PC-3 (cell line): Measurements from ENCODE around the gene PCNX3. TPM values are rescaled to one million over a fixed set of nuclear protein-coding genes. Genes with fewer than 3 reads are reported as not detected.

ENCODE experiments used
- ATAC-seq: fragments of 200-7000 bp; cut with Tn5 transposase; 2 replicates; pipeline ENCODE4 v1.9.1; 2020; ENCODE audit warnings: mild to moderate bottlenecking, moderate library complexity
- BruUV-seq: library from RNA; stranded (reverse); fragments of 400-500 nt; replicated peaks from 2 replicates; lab custom pipeline; 2021; lab: Mats Ljungman, UMichigan
- CTCF ChIA-PET: fragments of 300-600 bp; sonication (Branson Sonifier 250); formaldehyde crosslinking; loops from one replicate; lab custom pipeline; 2022; ENCODE audit warnings: antibody characterized with exemption; lab: Charles Lee
- POLR2A ChIA-PET: fragments of 300-600 bp; sonication (Branson Sonifier 250); formaldehyde crosslinking; loops from one replicate; lab custom pipeline; 2022; ENCODE audit warnings: antibody characterized with exemption; ENCODE audit not compliant: unreplicated experiment; lab: Charles Lee
- DNase-seq: peaks from one replicate; pipeline ENCODE4 v3.0.0-alpha.2; 2015
- H2AFZ ChIP-seq: fragments of 300-600 bp; sonication (generic); 2 replicates; pipeline ENCODE4 v1.6.0; 2016; ENCODE audit warnings: antibody characterized with exemption, low read length
- H3F3A ChIP-seq: fragments of 300-600 bp; sonication (generic); one replicate; pipeline ENCODE4 v1.6.0; 2017; ENCODE audit warnings: antibody characterized with exemption, low read length, control low read depth, mild to moderate bottlenecking; ENCODE audit not compliant: unreplicated experiment
- H3K27ac ChIP-seq: fragments of 300-600 bp; sonication (generic); 2 replicates; pipeline ENCODE4 v1.5.1; 2016; ENCODE audit warnings: mild to moderate bottlenecking, low read length
- H3K27me3 ChIP-seq: fragments of 300-600 bp; sonication (generic); 2 replicates; pipeline ENCODE4 v1.6.1; 2016; ENCODE audit warnings: low read length, mixed read lengths
- H3K36me3 ChIP-seq: fragments of 300-600 bp; sonication (generic); 2 replicates; pipeline ENCODE4 v1.6.1; 2016; ENCODE audit warnings: low read depth, mixed run types, low read length, mixed read lengths
- H3K4me1 ChIP-seq: fragments of 300-600 bp; sonication (generic); 2 replicates; pipeline ENCODE4 v1.5.1; 2016; ENCODE audit warnings: low read length; ENCODE audit not compliant: insufficient read depth
- H3K4me2 ChIP-seq: fragments of 300-600 bp; sonication (generic); 2 replicates; pipeline ENCODE4 v1.6.0; 2016; ENCODE audit warnings: low read length
- H3K4me3 ChIP-seq: fragments of 300-600 bp; sonication (generic); 2 replicates; pipeline ENCODE4 v1.5.1; 2016; ENCODE audit warnings: mild to moderate bottlenecking, low read length, mixed read lengths
- H3K79me2 ChIP-seq: fragments of 300-600 bp; sonication (generic); 2 replicates; pipeline ENCODE4 v1.6.1; 2017; ENCODE audit warnings: low read length, mixed read lengths
- H3K9ac ChIP-seq: fragments of 300-600 bp; sonication (generic); 2 replicates; pipeline ENCODE4 v1.6.0; 2016; ENCODE audit warnings: mild to moderate bottlenecking, low read length
- H3K9me2 ChIP-seq: fragments of 300-600 bp; sonication (generic); replicated peaks from 2 replicates; pipeline ENCODE4 v1.6.1; 2016; ENCODE audit warnings: mixed run types, low read length, mixed read lengths
- H3K9me3 ChIP-seq: fragments of 300-600 bp; sonication (generic); 2 replicates; pipeline ENCODE4 v1.6.1; 2016; ENCODE audit warnings: low read length, mixed read lengths
- H4K20me1 ChIP-seq: fragments of 300-600 bp; sonication (generic); 2 replicates; pipeline ENCODE4 v1.6.1; 2016; ENCODE audit warnings: low read length, mixed read lengths
- EZH2 ChIP-seq: fragments of 300-600 bp; sonication (generic); IDR thresholded peaks from one replicate; pipeline ENCODE4 v1.6.1; 2017; ENCODE audit warnings: antibody characterized with exemption, mild to moderate bottlenecking, low read length; ENCODE audit not compliant: unreplicated experiment
- EZH2phosphoT487 ChIP-seq: fragments of 300-600 bp; sonication (generic); IDR thresholded peaks from 2 replicates; pipeline ENCODE4 v1.6.1; 2018; ENCODE audit warnings: mild to moderate bottlenecking, antibody characterized with exemption, low read length, borderline replicate concordance
- intact Hi-C: fragments of 100-400 bp; cut with micrococcal nuclease; formaldehyde crosslinking; loops from 2 replicates; pipeline ENCODE4 v1.9.0; 2023
- total RNA-seq: library from RNA; depleted of rRNA; stranded (reverse); fragments of >200 nt; gene quantifications from 2 replicates; pipeline ENCODE4 v1.2.3, GENCODE V29; 2014
- TF ChIP-seq, protein P1 (sequence below): fragments of 300-600 bp; sonication (generic); conservative IDR thresholded peaks from 2 replicates; pipeline ENCODE4 v1.5.1; 2017; ENCODE audit warnings: antibody characterized with exemption, low read depth, mild to moderate bottlenecking, low read length

PCNX3 gene
- total RNA-seq, 1 experiment from 2014 or later, result 53.6 TPM

GRCh38 chr11:65657426-65657825 is 41.9 kb downstream of the PCNX3 start:
- Histone ChIP-seq H3K27me3 (no peaks in the 10 kb centered on the region), H3K4me1 (peaks cover 24% of the 10 kb centered on the region), H3K27ac (no peak overlapping the region), H3K4me3 (no peak overlapping the region), H3K36me3 (peaks cover 46% of the 10 kb centered on the region), H3K9ac (no peak overlapping the region), H4K20me1 (peaks cover 11% of the 10 kb centered on the region; the same call in 1 of the 2 replicates), H3K4me2 (no peak overlapping the region), H3K79me2 (peaks cover 30% of the 10 kb centered on the region), H3F3A (no peaks in the 10 kb centered on the region), H3K9me3 (no peaks in the 10 kb centered on the region), H3K9me2 (no peaks in the 10 kb centered on the region), H2AFZ (no peak overlapping the region)
- TF ChIP-seq EZH2 (no peak), EZH2phosphoT487 (no peak)
- TF ChIP-seq, protein P1, sequence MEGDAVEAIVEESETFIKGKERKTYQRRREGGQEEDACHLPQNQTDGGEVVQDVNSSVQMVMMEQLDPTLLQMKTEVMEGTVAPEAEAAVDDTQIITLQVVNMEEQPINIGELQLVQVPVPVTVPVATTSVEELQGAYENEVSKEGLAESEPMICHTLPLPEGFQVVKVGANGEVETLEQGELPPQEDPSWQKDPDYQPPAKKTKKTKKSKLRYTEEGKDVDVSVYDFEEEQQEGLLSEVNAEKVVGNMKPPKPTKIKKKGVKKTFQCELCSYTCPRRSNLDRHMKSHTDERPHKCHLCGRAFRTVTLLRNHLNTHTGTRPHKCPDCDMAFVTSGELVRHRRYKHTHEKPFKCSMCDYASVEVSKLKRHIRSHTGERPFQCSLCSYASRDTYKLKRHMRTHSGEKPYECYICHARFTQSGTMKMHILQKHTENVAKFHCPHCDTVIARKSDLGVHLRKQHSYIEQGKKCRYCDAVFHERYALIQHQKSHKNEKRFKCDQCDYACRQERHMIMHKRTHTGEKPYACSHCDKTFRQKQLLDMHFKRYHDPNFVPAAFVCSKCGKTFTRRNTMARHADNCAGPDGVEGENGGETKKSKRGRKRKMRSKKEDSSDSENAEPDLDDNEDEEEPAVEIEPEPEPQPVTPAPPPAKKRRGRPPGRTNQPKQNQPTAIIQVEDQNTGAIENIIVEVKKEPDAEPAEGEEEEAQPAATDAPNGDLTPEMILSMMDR, result no peak
- POLR2A ChIA-PET, result no interaction called here
- BruUV-seq, result no TSS peak
- CTCF ChIA-PET, result no interaction called here
- DNase-seq, result no peak
- no peak for ATAC-seq
- intact Hi-C loops, result no loop called here

DNA sequence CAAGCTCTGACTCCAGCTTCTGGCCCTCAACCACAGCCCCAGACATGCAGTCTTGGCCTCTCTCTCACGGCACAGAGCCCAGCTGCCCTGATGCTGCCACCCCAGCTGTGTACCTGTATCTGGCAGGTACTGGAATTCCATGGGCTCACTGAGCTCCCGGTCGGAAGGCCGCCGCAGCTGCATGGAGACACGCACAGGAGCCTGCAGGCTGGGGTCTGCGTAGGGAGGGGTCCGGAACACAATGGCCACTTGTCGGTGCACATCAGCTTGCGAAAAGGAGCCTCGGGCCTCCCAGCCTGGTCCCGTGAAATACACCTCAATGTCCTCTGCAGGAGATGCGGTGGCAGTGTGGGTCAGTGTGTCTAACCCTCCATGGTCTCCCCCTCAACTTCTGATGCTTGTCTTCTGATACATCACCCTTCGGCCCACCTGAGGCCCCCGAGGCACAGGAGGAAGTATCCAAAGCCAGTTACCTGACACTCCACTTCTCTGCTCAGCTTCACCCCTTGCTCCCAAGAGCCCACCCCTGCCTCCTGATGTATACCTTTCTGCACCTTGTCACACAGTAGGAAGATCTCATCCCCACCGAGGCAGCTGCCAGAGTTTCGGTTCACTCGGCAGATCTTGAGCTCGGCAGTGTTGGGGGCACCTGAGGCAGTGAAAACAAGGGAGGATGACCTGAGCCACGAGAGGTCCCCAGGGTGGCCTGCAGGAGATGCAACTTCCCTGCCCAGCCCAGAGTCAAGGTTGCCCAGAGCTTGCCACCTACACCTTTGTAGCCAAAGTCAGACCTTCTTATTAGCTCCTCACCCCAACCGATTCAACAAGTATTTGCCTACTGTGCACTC is 42.8 kb downstream of the PCNX3 start:
- peaks cover 32% of the 10 kb centered on the region for H3K79me2 ChIP-seq
- ChIA-PET CTCF (no interaction called here), POLR2A (no interaction called here)

More for the DNA sequence above, 42.8 kb downstream of the PCNX3 start:
- Histone ChIP-seq H4K20me1 (peaks cover 11% of the 10 kb centered on the region; the same call in 1 of the 2 replicates), H3K4me2 (no peak overlapping the region), H3K4me1 (peaks cover 18% of the 10 kb centered on the region), H3K9me2 (no peaks in the 10 kb centered on the region), H3K9ac (no peak overlapping the region), H3F3A (no peaks in the 10 kb centered on the region), H3K27me3 (no peaks in the 10 kb centered on the region), H3K9me3 (no peaks in the 10 kb centered on the region), H3K27ac (no peak overlapping the region), H2AFZ (no peak overlapping the region), H3K36me3 (peaks cover 46% of the 10 kb centered on the region), H3K4me3 (no peak overlapping the region)
- TF ChIP-seq EZH2phosphoT487 (no peak), EZH2 (no peak)
- TF ChIP-seq, protein P1, result no peak
- no peak for DNase-seq
- no peak for ATAC-seq
- intact Hi-C loops, result no loop called here
- no TSS peak for BruUV-seq
